ENCODE data around the gene PTPN4. TPM values are rescaled to one million over a fixed set of nuclear protein-coding genes. Genes with fewer than 3 reads are reported as not detected.

PTPN4 gene
- total and polyA plus RNA-seq, 2 donors (not counting 3 experiments of a cell fraction or from before 2014, with no cell fraction given): 6.8 to 29.6 TPM

GRCh38 chr2:119922699-119923098 lies 163.0 kb downstream of the PTPN4 start:
- CTCF ChIA-PET: no interaction called here

More at GRCh38 chr2:119922699-119923098, 163.0 kb downstream of the PTPN4 start:
- TF ChIP-seq POLR2AphosphoS5 (IDR thresholded peaks at IDR 0.05; ENCODE audit: insufficient read depth, low read depth, low read length) (no peak), MYC (IDR thresholded peaks at IDR 0.05; ENCODE audit: low read depth, low read length) (no peak), MAX (IDR thresholded peaks at IDR 0.05; ENCODE audit: insufficient read depth, insufficient read length) (no peak), CTCF (IDR thresholded peaks at IDR 0.05; ENCODE audit: extremely low read depth in 1 of 2, insufficient read depth in 1 of 2, low read depth in 1 of 2, low read length in 2 of 2) (no peak), FOS (IDR thresholded peaks at IDR 0.05; ENCODE audit: borderline replicate concordance, insufficient read depth, low read length) (no peak), GATA2 (IDR thresholded peaks at IDR 0.05; ENCODE audit: insufficient read depth, insufficient read length, low read depth, low read length) (no peak), EZH2 (IDR thresholded peaks at IDR 0.05; ENCODE audit: borderline replicate concordance, low read depth, low read length, severe bottlenecking) (no peak), POLR2A (IDR thresholded peaks at IDR 0.05; ENCODE audit: low read depth, low read length) (no peak), JUN (IDR thresholded peaks at IDR 0.05; ENCODE audit: borderline replicate concordance, insufficient read depth, insufficient read length, low read depth) (no peak)
- Histone ChIP-seq H3K27ac (ENCODE audit: insufficient read depth, low read depth, low read length) (no peak overlapping the region), H4K20me1 (replicated peaks; ENCODE audit: control insufficient read depth, extremely low read depth, insufficient read depth, low read length) (no peaks in the 10 kb centered on the region), H3K9ac (replicated peaks; ENCODE audit: extremely low read depth, insufficient read depth, low read length) (no peak overlapping the region), H3K9me3 (replicated peaks; ENCODE audit: control insufficient read depth, insufficient read depth, low read length) (no peaks in the 10 kb centered on the region), H3K36me3 (ENCODE audit: control insufficient read depth in 2 of 2, extremely low read depth in 1 of 2, insufficient read depth in 2 of 2, low read length in 2 of 2) (no peaks in the 10 kb centered on the region), H3K79me2 (ENCODE audit: control insufficient read depth, insufficient read depth, low read length) (no peaks in the 10 kb centered on the region), H3K9me1 (replicated peaks; ENCODE audit: control insufficient read depth, extremely low read depth, insufficient read depth, low read length) (no peaks in the 10 kb centered on the region), H2AFZ (ENCODE audit: low read depth, low read length) (no peak overlapping the region), H3K27me3 (ENCODE audit: control insufficient read depth in 2 of 2, insufficient read depth in 2 of 2, low read length in 2 of 2) (no peaks in the 10 kb centered on the region), H3K4me1 (ENCODE audit: control insufficient read depth, extremely low read depth, insufficient read depth, low read length) (peaks cover 11% of the 10 kb centered on the region), H3K4me2 (ENCODE audit: insufficient read depth, low read length) (no peak overlapping the region), H3K4me3 (replicated peaks in 1 of 3; ENCODE audit: insufficient read depth in 1 of 3, low read depth in 1 of 3, low read length in 3 of 3) (no peak overlapping the region)
- intact Hi-C loops (cut with micrococcal nuclease) (no loop called here), dilution Hi-C loops (cut with MboI; ENCODE audit: extremely low pct_ligation_motif_present, low sequenced_read_pairs) (no loop called here)
- POLR2A ChIA-PET: no interaction called here
- no peak for DNase-seq (ENCODE audit: low read depth, low spot score)
- no TSS peak for BruUV-seq (replicated peaks)
- FAIRE-seq: no peak
